GM21619 (cell line): ENCODE measurements around the gene NKAIN4.

ENCODE experiments used
- ATAC-seq: cut with Tn5 transposase; IDR thresholded peaks from one replicate; pipeline ENCODE4 v1.9.1; 2021; ENCODE audit not compliant: unreplicated experiment

The NKAIN4 gene

GRCh38 chr20:63198606-63199005, 55.7 kb downstream of the NKAIN4 start:
- no peak for ATAC-seq

- ATAC-seq, result no peak
Observed at GRCh38 chr20:63196768-63197470, 57.3 kb downstream of the NKAIN4 start.

GRCh38 chr20:63194797-63195173, 59.5 kb downstream of the NKAIN4 start:
- ATAC-seq, result no peak

- ATAC-seq, result no peak
Observed at GRCh38 chr20:63194007-63194796, 60.1 kb downstream of the NKAIN4 start.

GRCh38 chr20:63192721-63193120, 61.5 kb downstream of the NKAIN4 start:
- no peak for ATAC-seq

GRCh38 chr20:63191400-63191799, 62.9 kb downstream of the NKAIN4 start:
- ATAC-seq, result no peak

- ATAC-seq, result no peak
Observed at GRCh38 chr20:63190828-63191227, 63.4 kb downstream of the NKAIN4 start.
